GM23248 (cell line): ENCODE measurements around the gene ABR. TPM values are rescaled to one million over a fixed set of nuclear protein-coding genes. Genes with fewer than 3 reads are reported as not detected.

Source experiments
- DNase-seq: peaks from one replicate; pipeline ENCODE4 v3.0.0-alpha.2; 2015
- H2AFZ ChIP-seq: fragments of 200-600 bp; sonication (generic); 2 replicates; pipeline ENCODE4 v1.6.1; 2016; ENCODE audit warnings: antibody characterized with exemption
- H3F3A ChIP-seq: fragments of 200-600 bp; sonication (generic); 2 replicates; pipeline ENCODE4 v1.6.1; 2016; ENCODE audit warnings: mild to moderate bottlenecking, antibody characterized with exemption, mixed run types; ENCODE audit not compliant: insufficient read depth
- H3K27ac ChIP-seq: fragments of 200-600 bp; sonication (generic); 2 replicates; pipeline ENCODE4 v1.5.1; 2016; ENCODE audit warnings: mild to moderate bottlenecking
- H3K27me3 ChIP-seq: fragments of 200-600 bp; sonication (generic); replicated peaks from 2 replicates; pipeline ENCODE4 v1.6.1; 2016; ENCODE audit warnings: mild to moderate bottlenecking; ENCODE audit not compliant: insufficient read depth
- H3K36me3 ChIP-seq: fragments of 200-600 bp; sonication (generic); 2 replicates; pipeline ENCODE4 v1.6.1; 2016; ENCODE audit warnings: low read depth, mild to moderate bottlenecking
- H3K4me1 ChIP-seq: fragments of 200-600 bp; sonication (generic); 2 replicates; pipeline ENCODE4 v1.6.1; 2016; ENCODE audit warnings: mild to moderate bottlenecking; ENCODE audit not compliant: insufficient read depth
- H3K4me2 ChIP-seq: fragments of 200-600 bp; sonication (generic); one replicate; pipeline ENCODE4 v1.6.1; 2016; ENCODE audit warnings: mild to moderate bottlenecking; ENCODE audit not compliant: unreplicated experiment
- H3K4me3 ChIP-seq: fragments of 200-600 bp; sonication (generic); 2 replicates; pipeline ENCODE4 v1.5.1; 2016; ENCODE audit warnings: mild to moderate bottlenecking
- H3K79me2 ChIP-seq: fragments of 200-600 bp; sonication (generic); 2 replicates; pipeline ENCODE4 v1.6.1; 2016; ENCODE audit warnings: mild to moderate bottlenecking; ENCODE audit not compliant: insufficient read depth
- H3K9ac ChIP-seq: fragments of 200-600 bp; sonication (generic); 2 replicates; pipeline ENCODE4 v1.6.1; 2016; ENCODE audit warnings: mild to moderate bottlenecking
- H3K9me2 ChIP-seq: fragments of 200-600 bp; sonication (generic); 2 replicates; pipeline ENCODE4 v1.6.1; 2016; ENCODE audit warnings: mixed run types, mild to moderate bottlenecking, moderate library complexity; ENCODE audit not compliant: insufficient read depth
- H3K9me3 ChIP-seq: fragments of 200-600 bp; sonication (generic); one replicate; pipeline ENCODE4 v1.6.1; 2017; ENCODE audit warnings: low read depth
- H4K20me1 ChIP-seq: fragments of 200-600 bp; sonication (generic); 2 replicates; pipeline ENCODE4 v1.6.0; 2016; ENCODE audit not compliant: insufficient read depth
- EZH2 ChIP-seq: fragments of 200-600 bp; sonication (generic); IDR thresholded peaks from 2 replicates; pipeline ENCODE4 v1.6.1; 2018; ENCODE audit warnings: antibody characterized with exemption, mild to moderate bottlenecking; ENCODE audit not compliant: insufficient read depth, poor library complexity, severe bottlenecking
- EZH2phosphoT487 ChIP-seq: fragments of 200-600 bp; sonication (generic); IDR thresholded peaks from 2 replicates; pipeline ENCODE4 v1.6.1; 2018; ENCODE audit warnings: antibody characterized with exemption, moderate library complexity, mild to moderate bottlenecking, low read depth; ENCODE audit not compliant: insufficient read depth
- WGBS, 2 experiments: methylation state at CpG; one replicate each; pipeline ENCODE4 v1.1.6; 2015 to 2017; ENCODE audit warnings: low lambda C conversion rate in 2 of 2, low coverage in 1 of 2; ENCODE audit errors: missing lambda C conversion rate in 2 of 2; 5-methylcytosine and 5-hydroxymethylcytosine counted together
- in situ Hi-C: fragments of 300-500 bp; cut with MboI; formaldehyde crosslinking; loops from 2 replicates; pipeline ENCODE4 v1.15.0; 2020
- microRNA-seq: library from miRNA; unstranded; fragments of <30 nt; microRNA quantifications from one replicate; pipeline ENCODE4, GENCODE V29; 2016; ENCODE audit warnings: borderline number of aligned reads
- polyA plus RNA-seq: library from polyadenylated mRNA; unstranded; fragments of >200 nt; fragmentation: Nextera tagmentation; extraction: Ambion mirVana; gene quantifications from 2 replicates; pipeline ENCODE4 v1.2.1, GENCODE V29; 2016
- small RNA-seq: library from RNA; depleted of rRNA; stranded (forward); fragments of <200 nt; gene quantifications from one replicate; pipeline ENCODE3, GENCODE V24; 2014; ENCODE audit warnings: low read depth, low replicate concordance
- total RNA-seq: library from RNA; depleted of rRNA; stranded (reverse); fragments of >200 nt; shearing (Covaris generic); gene quantifications from 2 replicates; pipeline ENCODE4 v1.2.3, GENCODE V29; 2014; rRNA removed

ABR gene
- total and polyA plus RNA-seq, 2 experiments from 2014 or later, result 24.4 to 38.2 TPM

- H3K9me3 ChIP-seq, result no peaks in the 10 kb centered on the region
- H3K4me3 ChIP-seq, result no peak overlapping the region
- no peaks in the 10 kb centered on the region for H3F3A ChIP-seq
- no peaks in the 10 kb centered on the region for H3K4me1 ChIP-seq
- no peaks in the 10 kb centered on the region for H3K9me2 ChIP-seq
- H3K79me2 ChIP-seq, result peaks cover 56% of the 10 kb centered on the region
- H3K36me3 ChIP-seq, result no peaks in the 10 kb centered on the region
- H3K4me2 ChIP-seq, result no peak overlapping the region
- no peaks in the 10 kb centered on the region for H4K20me1 ChIP-seq
- in situ Hi-C loops, result no loop called here
- peak; percentile 52 for DNase-seq
- H3K9ac ChIP-seq, result no peak overlapping the region
- WGBS, 2 experiments, result 66 to 70% methylated on average over 8 of the region's 8 CpGs
- no peak for TF ChIP-seq EZH2phosphoT487
- TF ChIP-seq EZH2, result no peak
- no peak overlapping the region for H3K27ac ChIP-seq
- H3K27me3 ChIP-seq, result no peaks in the 10 kb centered on the region
- H2AFZ ChIP-seq, result no peak overlapping the region
Observed at GRCh38 chr17:956905-957304, 222.9 kb downstream of the ABR start.

- no peaks in the 10 kb centered on the region for H4K20me1 ChIP-seq
- H3K36me3 ChIP-seq, result no peaks in the 10 kb centered on the region
- peaks cover 47% of the 10 kb centered on the region for H3K79me2 ChIP-seq
- H3K9me2 ChIP-seq, result no peaks in the 10 kb centered on the region
- H2AFZ ChIP-seq, result no peak overlapping the region
- no peak overlapping the region for H3K4me3 ChIP-seq
- no peak for DNase-seq
- WGBS, 2 experiments, result 84 to 86% methylated on average over 23 of the region's 23 CpGs
- no peak for TF ChIP-seq EZH2
- TF ChIP-seq EZH2phosphoT487, result no peak
- no peak overlapping the region for H3K4me2 ChIP-seq
- in situ Hi-C loops, result no loop called here
- no peaks in the 10 kb centered on the region for H3K27me3 ChIP-seq
- no peak overlapping the region for H3K27ac ChIP-seq
- no peaks in the 10 kb centered on the region for H3F3A ChIP-seq
- peaks cover 19% of the 10 kb centered on the region for H3K4me1 ChIP-seq
- H3K9ac ChIP-seq, result no peak overlapping the region
- H3K9me3 ChIP-seq, result no peaks in the 10 kb centered on the region
Observed at GRCh38 chr17:954431-955164, 225.2 kb downstream of the ABR start.

GRCh38 chr17:953767-954166, 226.0 kb downstream of the ABR start:
- DNase-seq, result no peak
- Histone ChIP-seq H3K4me1 (peaks cover 20% of the 10 kb centered on the region), H3K4me2 (no peak overlapping the region), H3K9me2 (no peaks in the 10 kb centered on the region), H3F3A (no peaks in the 10 kb centered on the region), H3K27me3 (no peaks in the 10 kb centered on the region), H3K9ac (no peak overlapping the region), H3K27ac (no peak overlapping the region), H2AFZ (no peak overlapping the region), H3K36me3 (no peaks in the 10 kb centered on the region), H3K4me3 (no peak overlapping the region), H3K79me2 (peaks cover 48% of the 10 kb centered on the region), H4K20me1 (no peaks in the 10 kb centered on the region), H3K9me3 (no peaks in the 10 kb centered on the region)
- no peak for TF ChIP-seq EZH2phosphoT487
- no peak for TF ChIP-seq EZH2
- 96% methylated on average over 16 of the region's 16 CpGs for WGBS, 2 experiments
- in situ Hi-C loops, result no loop called here

Small RNA genes within 50 kb of the gene (microRNA-seq; reads per million reads assigned to microRNA genes)
- gene MIR3183, result not detected

Small RNA genes within 50 kb of the gene (small RNA-seq; reads per million reads assigned to genes)
- gene AC016292.2 (not detected), gene MIR3183 (not detected), gene RF00017 (not detected)

Other genes starting within 250 kb of the ABR start
- gene NXN, start 200.2 kb downstream of the ABR start, total RNA-seq, result 41.9 and 51.7 TPM in 2 replicates
- 8.0 and 10.7 TPM in 2 replicates for gene NXN, start 200.2 kb downstream of the ABR start, polyA plus RNA-seq
- 19.2 and 23.0 TPM in 2 replicates for gene TIMM22, start 182.9 kb downstream of the ABR start, total RNA-seq
- 26.1 and 26.7 TPM in 2 replicates for gene TIMM22, start 182.9 kb downstream of the ABR start, polyA plus RNA-seq
- not detected in 2 replicates for gene BHLHA9, start 90.5 kb upstream of the ABR start, total RNA-seq
- not detected in 2 replicates for gene BHLHA9, start 90.5 kb upstream of the ABR start, polyA plus RNA-seq
- gene TRARG1, start 99.7 kb upstream of the ABR start, total RNA-seq, result not detected in 2 replicates
- gene TRARG1, start 99.7 kb upstream of the ABR start, polyA plus RNA-seq, result not detected in 2 replicates
- 255 and 287 TPM in 2 replicates for gene YWHAE, start 220.2 kb upstream of the ABR start, total RNA-seq
- 599 and 605 TPM in 2 replicates for gene YWHAE, start 220.2 kb upstream of the ABR start, polyA plus RNA-seq